HG03039 (cell line): ENCODE measurements around the gene RDH8.

Experiments used
- ATAC-seq: cut with Tn5 transposase; IDR thresholded peaks from one replicate; pipeline ENCODE4 v1.9.1; 2021; ENCODE audit warnings: mild to moderate bottlenecking, moderate library complexity; ENCODE audit not compliant: unreplicated experiment

RDH8 gene, protein sequence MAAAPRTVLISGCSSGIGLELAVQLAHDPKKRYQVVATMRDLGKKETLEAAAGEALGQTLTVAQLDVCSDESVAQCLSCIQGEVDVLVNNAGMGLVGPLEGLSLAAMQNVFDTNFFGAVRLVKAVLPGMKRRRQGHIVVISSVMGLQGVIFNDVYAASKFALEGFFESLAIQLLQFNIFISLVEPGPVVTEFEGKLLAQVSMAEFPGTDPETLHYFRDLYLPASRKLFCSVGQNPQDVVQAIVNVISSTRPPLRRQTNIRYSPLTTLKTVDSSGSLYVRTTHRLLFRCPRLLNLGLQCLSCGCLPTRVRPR

DNA sequence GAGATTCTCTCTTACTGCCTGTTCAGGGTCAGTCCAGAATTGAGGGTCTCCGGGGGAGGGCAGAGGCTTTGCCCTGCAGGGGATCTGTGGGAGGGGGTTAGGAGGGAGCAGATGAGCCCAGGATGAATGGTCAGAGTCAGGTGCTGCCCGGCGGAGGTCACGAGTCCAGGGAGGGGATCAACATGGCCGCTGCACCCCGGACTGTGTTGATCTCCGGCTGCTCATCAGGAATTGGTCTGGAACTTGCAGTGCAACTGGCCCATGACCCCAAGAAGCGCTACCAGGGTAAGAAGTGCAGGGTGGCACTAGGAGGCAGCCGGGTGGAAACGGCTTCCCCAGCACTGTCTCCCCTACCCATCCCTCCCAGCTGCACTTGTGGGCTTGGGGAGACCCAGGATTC, at the start of gene RDH8:
TSS of gene RDH8 (plus strand) at position 168 of the 400 bp plus-strand sequence. CDS start at position 183, 15 bp downstream.
- no peak for ATAC-seq

GRCh38 chr19:9966024-9966423, 47.3 kb upstream of the RDH8 start:
- ATAC-seq, result no peak

GRCh38 chr19:9966448-9966847, 46.8 kb upstream of the RDH8 start:
- no peak for ATAC-seq

- no peak for ATAC-seq
Measured at GRCh38 chr19:9967326-9967725, 46.0 kb upstream of the RDH8 start.

DNA sequence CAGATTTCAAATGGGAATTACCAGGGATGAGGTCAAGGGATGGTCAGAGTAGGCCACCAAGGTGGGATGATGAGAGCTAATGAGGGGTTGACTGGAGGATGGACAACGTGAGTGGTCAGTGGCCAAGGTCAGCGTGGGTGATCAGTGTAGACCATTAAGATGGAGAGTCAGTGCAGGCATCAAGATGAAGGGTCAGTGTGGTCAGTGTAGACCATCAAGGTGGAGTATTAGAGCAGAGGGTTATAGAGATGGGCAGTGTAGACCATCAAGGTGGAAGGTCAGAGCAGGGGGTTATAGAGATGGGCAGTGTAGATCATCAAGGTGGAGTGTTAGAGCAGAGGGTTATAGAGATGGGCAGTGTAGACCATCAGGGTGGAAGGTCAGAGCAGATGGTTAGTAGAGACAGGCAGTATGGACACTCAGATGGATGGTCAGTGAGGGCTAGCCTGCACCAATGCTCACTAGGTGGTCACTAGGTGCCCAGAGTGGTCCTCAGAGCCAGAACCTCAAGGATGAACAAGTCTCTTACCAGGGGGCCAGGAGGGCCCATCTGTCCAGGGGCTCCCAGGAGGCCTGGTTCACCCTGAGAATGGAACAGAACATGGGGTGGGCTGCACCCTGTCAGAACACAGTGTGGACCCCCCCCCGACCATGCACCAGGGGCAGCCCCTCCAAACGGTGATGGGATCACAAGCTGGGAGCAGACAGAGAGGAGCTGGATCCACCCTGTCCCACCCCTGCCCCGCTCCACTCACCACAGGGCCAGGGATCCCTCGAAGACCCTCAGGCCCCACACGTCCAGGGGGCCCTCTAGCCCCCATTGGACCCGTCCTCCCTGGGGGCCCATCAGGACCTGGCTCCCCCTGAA, 44.2 kb upstream of the RDH8 start:
- no peak for ATAC-seq

GRCh38 chr19:9969688-9969975, 43.7 kb upstream of the RDH8 start:
- ATAC-seq, result no peak

DNA sequence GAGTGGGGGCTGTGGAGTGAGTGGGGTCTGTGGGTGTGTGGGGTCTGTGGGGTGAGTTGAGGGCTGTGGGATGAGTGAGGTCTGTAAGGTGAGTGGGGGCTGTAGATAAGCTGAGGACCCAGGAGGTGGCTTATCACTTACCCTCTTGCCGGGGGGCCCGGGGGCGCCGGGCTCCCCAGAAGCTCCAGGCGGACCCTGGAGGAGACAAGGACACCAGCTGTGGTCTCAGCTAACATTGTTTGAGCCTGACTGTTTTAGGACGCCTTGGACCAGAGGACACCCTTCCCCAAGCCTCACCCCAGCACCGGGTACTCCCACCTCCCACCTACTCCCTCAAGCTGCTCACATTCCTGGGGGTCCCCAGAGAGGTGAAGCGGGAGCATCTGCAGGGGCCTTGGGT, 42.8 kb upstream of the RDH8 start:
- ATAC-seq, result no peak

DNA sequence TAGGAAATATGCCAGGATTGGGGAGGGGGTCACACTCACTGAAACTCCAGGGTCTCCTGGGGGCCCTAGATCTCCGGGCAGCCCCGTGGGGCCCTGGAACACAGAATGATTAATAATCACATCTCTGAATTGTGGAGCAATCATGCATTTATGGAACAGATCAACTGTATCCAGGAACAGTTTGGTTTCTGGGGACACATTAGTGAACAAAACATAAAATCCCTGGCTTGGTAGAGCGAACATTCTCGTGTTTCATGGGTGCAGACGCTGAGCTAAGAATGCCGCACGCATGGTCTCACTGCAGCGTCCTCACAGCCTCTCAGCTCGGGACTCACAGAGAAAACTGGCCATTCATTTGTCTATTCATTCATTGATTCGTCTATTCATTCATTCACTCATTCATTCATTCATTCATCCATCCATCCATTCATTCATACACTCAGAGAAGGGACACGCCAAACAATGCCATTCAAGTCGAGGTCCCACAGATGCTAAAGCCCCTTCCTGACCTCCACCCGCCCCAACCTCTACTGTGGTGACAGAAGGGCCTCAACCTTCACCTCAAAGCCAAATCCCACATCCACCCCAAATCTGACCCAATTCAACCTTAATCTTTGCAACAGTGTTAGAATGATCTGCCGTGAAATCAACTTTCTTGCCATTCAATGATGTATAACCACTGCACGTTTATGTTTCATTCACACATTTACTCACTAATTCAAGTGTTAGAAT, 42.0 kb upstream of the RDH8 start:
- no peak for ATAC-seq

DNA sequence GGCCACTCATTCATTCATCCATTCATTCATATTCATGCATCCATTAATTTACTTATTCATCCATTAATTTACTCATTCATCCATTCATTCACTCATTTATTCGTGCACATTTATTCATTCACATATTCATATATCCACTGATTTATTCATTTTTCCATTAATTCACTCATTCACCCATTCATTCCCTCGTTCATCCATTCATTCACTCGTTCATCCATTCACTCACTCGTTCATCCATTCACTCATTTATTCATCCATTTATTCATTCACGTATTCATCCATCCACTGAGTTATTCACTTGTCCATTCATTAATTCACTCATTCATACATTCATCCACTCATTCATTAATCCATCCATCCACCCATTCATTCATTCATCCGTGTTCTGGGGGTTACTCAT, 41.2 kb upstream of the RDH8 start:
- ATAC-seq, result no peak

DNA sequence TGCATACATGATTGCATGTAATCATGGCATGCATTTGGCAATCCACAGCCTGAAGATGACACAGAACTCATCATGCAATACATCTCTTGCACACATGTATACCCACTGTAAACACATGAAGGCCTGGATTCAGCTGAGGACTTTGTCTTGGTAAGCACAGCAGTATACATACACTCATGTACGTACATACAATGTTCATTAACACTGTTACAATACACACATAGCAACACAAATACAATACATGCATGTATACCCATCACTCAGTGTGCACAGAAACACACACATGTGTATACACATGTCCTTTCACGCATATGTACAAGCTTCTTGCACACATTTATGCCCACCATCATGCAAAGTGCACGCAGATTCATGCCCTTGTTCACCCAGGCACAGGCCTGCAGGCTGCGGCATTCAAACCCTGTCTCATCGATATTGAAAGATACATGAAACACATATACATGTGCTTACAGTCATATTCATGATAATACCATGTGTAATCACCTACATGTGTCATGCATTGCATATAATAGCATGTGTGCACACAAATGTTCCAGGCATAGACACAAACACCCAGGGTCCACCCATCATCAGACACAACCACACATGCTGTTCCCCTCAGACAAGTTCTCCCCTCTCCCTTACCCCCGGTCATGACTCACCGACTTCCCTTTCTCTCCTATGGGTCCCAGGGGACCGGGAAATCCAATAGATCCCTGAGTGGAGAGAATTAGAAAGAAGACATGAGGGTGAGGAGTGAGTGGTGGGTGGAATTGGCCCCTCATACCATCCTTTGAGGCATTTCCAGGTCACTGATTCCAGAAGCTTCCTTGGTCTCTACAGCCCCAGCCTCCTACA, 31.6 kb upstream of the RDH8 start:
- no peak for ATAC-seq

DNA sequence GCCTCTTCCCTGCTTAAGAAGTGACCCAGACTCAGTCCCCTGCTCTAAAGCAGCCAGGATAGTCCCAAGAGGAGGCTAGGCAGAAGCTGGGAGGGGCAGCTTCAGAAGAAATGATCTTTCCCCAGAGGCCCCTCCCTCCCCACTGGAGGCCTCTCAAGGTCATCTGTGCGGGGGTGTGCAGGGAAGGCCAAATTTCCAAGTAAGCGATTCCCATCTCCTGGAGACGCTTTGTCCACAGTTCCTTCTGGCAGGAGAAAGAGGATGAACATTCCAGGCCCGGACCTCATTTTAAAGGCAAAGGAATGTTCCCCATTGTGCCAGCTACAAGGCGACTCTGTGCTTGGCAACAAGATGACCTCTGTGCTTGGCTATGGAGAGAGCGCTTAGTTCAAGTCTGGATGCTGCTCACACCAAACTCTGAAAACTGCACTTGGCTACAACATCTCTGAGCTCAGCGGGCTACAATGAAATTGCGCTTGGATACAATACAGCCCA, 26.4 kb upstream of the RDH8 start:
- no peak for ATAC-seq

DNA sequence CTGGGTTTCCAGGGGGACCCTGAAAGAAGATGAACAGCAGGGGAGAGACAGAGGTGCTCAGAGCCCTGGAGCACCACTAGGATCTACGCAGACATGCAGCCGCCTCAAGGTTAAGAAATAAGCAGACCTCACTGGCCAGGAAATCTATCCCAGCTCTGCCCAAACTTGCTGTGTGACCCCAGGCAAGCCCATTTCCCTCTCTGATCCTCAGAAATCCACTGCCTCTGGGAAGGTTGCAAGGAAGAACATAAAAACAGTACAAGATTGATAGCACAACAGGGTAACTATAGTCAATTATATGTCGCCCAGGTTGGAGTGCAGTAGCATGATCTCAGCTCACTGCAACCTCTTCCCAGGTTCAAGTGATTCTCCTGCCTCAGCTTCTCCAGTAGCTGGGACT, 23.8 kb upstream of the RDH8 start:
- no peak for ATAC-seq

GRCh38 chr19:9991425-9992191, 21.7 kb upstream of the RDH8 start:
- ATAC-seq, result no peak

DNA sequence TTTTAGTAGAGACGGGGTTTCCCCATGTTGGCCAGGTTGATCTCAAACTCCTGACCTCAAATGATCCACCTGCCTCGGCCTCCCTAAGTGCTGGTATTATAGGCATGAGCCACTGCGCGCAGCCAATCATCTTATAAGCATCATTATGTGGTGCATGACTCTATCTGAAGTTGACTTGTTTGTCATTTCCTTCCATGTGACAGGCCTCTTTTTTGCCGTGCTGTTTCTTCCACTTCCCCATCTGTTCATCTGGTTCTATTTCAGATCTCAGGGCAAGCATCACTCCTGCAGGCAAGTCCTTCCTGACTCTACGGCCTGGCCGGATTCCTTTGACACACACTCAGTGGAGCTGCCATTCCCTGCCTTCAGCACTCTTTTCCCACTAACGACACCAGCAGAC, 18.2 kb upstream of the RDH8 start:
- no peak for ATAC-seq

DNA sequence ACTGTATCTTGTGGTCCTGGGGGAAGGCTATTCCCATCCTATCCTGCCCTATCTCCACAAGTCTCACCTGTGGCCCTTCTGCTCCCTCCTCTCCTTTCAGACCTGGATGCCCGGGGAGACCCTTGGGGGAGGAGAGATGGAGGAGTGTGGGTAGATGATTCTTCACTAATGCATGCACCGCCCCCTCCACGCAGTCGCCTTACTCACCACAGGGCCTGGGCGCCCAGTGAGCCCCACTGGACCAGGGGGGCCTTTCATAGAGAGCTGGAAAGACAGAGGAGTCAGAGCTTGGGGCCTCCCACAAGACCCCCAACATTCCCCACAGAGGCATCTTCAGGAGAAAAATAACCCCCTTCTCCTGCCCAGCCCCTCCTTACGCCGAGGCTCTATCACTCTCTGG, 17.3 kb upstream of the RDH8 start:
- no peak for ATAC-seq

- ATAC-seq, result no peak
Measured at GRCh38 chr19:9996541-9996940, 16.7 kb upstream of the RDH8 start.

GRCh38 chr19:10000171-10000826, 13.0 kb upstream of the RDH8 start:
- no peak for ATAC-seq

DNA sequence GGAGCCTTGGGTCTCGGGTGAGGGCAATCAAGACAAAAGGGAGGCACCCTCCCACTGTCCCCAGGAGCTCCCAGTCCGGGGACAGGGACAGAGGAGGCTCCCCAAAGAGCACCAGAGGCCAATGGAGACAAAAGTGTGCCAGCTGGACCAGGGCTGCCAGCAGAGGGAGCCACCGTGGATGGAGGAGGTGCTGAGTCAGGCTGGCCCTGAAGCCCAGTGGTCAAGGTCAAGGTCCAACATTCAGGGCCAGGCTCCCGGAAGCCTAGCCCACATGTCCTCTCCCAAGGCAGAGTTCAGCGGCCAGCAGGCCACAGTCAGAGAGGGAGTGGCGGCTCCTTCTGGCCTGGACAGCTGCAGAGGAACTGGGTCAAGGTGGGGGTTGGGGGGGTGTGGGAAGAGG, 11.4 kb upstream of the RDH8 start:
- no peak for ATAC-seq

- ATAC-seq, result no peak
Measured at GRCh38 chr19:10003271-10003670, 10.0 kb upstream of the RDH8 start.
